WTC11 (cell line): ENCODE results near the gene DHRSX. TPM values are rescaled to one million over a fixed set of nuclear protein-coding genes. Genes with fewer than 3 reads are reported as not detected.

ENCODE experiments used
- ATAC-seq: fragments of 200-7000 bp; cut with Tn5 transposase; 2 replicates; pipeline ENCODE4 v1.10.0; 2021; ENCODE audit warnings: mild to moderate bottlenecking, moderate library complexity
- CTCF ChIA-PET: fragments of 300-600 bp; sonication (Branson Sonifier 250); formaldehyde crosslinking; loops from one replicate; lab custom pipeline; 2021; ENCODE audit warnings: antibody characterized with exemption; lab: Charles Lee
- POLR2A ChIA-PET: fragments of 350-600 bp; sonication (Branson Sonifier 250); formaldehyde crosslinking; loops from one replicate; lab custom pipeline; 2021; ENCODE audit warnings: antibody characterized with exemption; lab: Charles Lee
- DNase-seq: peaks from one replicate; pipeline ENCODE4 v3.0.0; 2021; ENCODE audit warnings: low spot score
- H3K27ac Mint-ChIP-seq: 2 replicates; pipeline ENCODE4 v1.8.0; 2021; ENCODE audit warnings: mixed read lengths
- H3K27me3 Mint-ChIP-seq: 2 replicates; pipeline ENCODE4 v1.8.0; 2021; ENCODE audit warnings: low read depth, mild to moderate bottlenecking, moderate library complexity, mixed read lengths
- H3K36me3 Mint-ChIP-seq: 2 replicates; pipeline ENCODE4 v1.8.0; 2021; ENCODE audit warnings: mixed read lengths
- H3K4me1 Mint-ChIP-seq: 2 replicates; pipeline ENCODE4 v1.8.0; 2022; ENCODE audit warnings: mixed read lengths
- H3K4me3 Mint-ChIP-seq: 2 replicates; pipeline ENCODE4 v1.8.0; 2021; ENCODE audit warnings: mild to moderate bottlenecking, moderate library complexity, mixed read lengths
- H3K9me3 Mint-ChIP-seq: 2 replicates; pipeline ENCODE4 v1.8.0; 2021; ENCODE audit warnings: mixed read lengths
- CDX4 ChIP-seq: fragments of 250-450 bp; sonication (Bioruptor Pico); IDR thresholded peaks from 2 replicates; pipeline ENCODE4 v1.9.0; 2021; ENCODE audit warnings: moderate library complexity, mild to moderate bottlenecking, inconsistent platforms, borderline replicate concordance
- FOXJ3 ChIP-seq: sonication (generic); formaldehyde crosslinking; IDR thresholded peaks from 2 replicates; pipeline ENCODE4 v1.9.0; 2021; ENCODE audit warnings: missing genetic modification reagents, mild to moderate bottlenecking, borderline replicate concordance
- FOXP1 ChIP-seq: sonication (generic); formaldehyde crosslinking; IDR thresholded peaks from 2 replicates; pipeline ENCODE4 v1.8.0; 2022; ENCODE audit warnings: missing genetic modification reagents, mild to moderate bottlenecking, moderate library complexity, borderline replicate concordance
- HMGXB4 ChIP-seq: sonication (generic); formaldehyde crosslinking; IDR thresholded peaks from 2 replicates; pipeline ENCODE4 v1.8.1; 2023; ENCODE audit warnings: mild to moderate bottlenecking, moderate library complexity, missing genetic modification reagents
- JUN ChIP-seq: sonication (generic); formaldehyde crosslinking; IDR thresholded peaks from 2 replicates; pipeline ENCODE4 v1.8.0; 2023; ENCODE audit warnings: mild to moderate bottlenecking, missing genetic modification reagents
- NFYB ChIP-seq: sonication (generic); formaldehyde crosslinking; conservative IDR thresholded peaks from 2 replicates; pipeline ENCODE4 v1.8.0; 2022; ENCODE audit warnings: low read depth, missing genetic modification reagents
- NR2C2 ChIP-seq: sonication (generic); formaldehyde crosslinking; IDR thresholded peaks from 2 replicates; pipeline ENCODE4 v1.8.0; 2022; ENCODE audit warnings: mild to moderate bottlenecking, missing genetic modification reagents
- RELA ChIP-seq: sonication (generic); formaldehyde crosslinking; IDR thresholded peaks from 2 replicates; pipeline ENCODE4 v1.8.1; 2022; ENCODE audit warnings: missing genetic modification reagents, mild to moderate bottlenecking, borderline replicate concordance
- SMAD3 ChIP-seq: sonication (generic); formaldehyde crosslinking; IDR thresholded peaks from 2 replicates; pipeline ENCODE4 v1.8.0; 2022; ENCODE audit warnings: missing genetic modification reagents, mild to moderate bottlenecking, borderline replicate concordance
- SP1 ChIP-seq: sonication (generic); formaldehyde crosslinking; conservative IDR thresholded peaks from 2 replicates; pipeline ENCODE4 v1.8.1; 2022; ENCODE audit warnings: missing genetic modification reagents
- TP53 ChIP-seq: sonication (generic); formaldehyde crosslinking; IDR thresholded peaks from 2 replicates; pipeline ENCODE4 v1.8.1; 2023; ENCODE audit warnings: mild to moderate bottlenecking, missing genetic modification reagents
- ZNF232 ChIP-seq: sonication (generic); formaldehyde crosslinking; IDR thresholded peaks from 2 replicates; pipeline ENCODE4 v1.8.0; 2022; ENCODE audit warnings: mild to moderate bottlenecking, missing genetic modification reagents
- ZNF263 ChIP-seq: sonication (generic); formaldehyde crosslinking; IDR thresholded peaks from 2 replicates; pipeline ENCODE4 v1.8.1; 2022; ENCODE audit warnings: low read depth, mild to moderate bottlenecking, moderate library complexity, missing genetic modification reagents
- ZNF416 ChIP-seq: fragments of 250-450 bp; sonication (Bioruptor Pico); IDR thresholded peaks from 2 replicates; pipeline ENCODE4 v1.9.0; 2021; ENCODE audit warnings: mild to moderate bottlenecking, inconsistent platforms
- ZNF671 ChIP-seq: fragments of 250-450 bp; sonication (Bioruptor Pico); IDR thresholded peaks from 2 replicates; pipeline ENCODE4 v1.8.0; 2021; ENCODE audit warnings: mild to moderate bottlenecking
- total RNA-seq: library from RNA; stranded (reverse); gene quantifications from 3 replicates; pipeline ENCODE4 v1.2.3, GENCODE V29; 2021
- TF ChIP-seq, protein P1 (sequence below): sonication (generic); formaldehyde crosslinking; IDR thresholded peaks from 2 replicates; pipeline ENCODE4 v1.8.0; 2022; ENCODE audit warnings: mild to moderate bottlenecking, missing genetic modification reagents
- TF ChIP-seq, protein P2 (sequence below): sonication (generic); formaldehyde crosslinking; IDR thresholded peaks from 2 replicates; pipeline ENCODE4 v1.8.1; 2023; ENCODE audit warnings: mild to moderate bottlenecking, missing genetic modification reagents, borderline replicate concordance
- TF ChIP-seq, protein P3 (sequence below): sonication (generic); formaldehyde crosslinking; IDR thresholded peaks from 2 replicates; pipeline ENCODE4 v1.8.1; 2023; ENCODE audit warnings: mild to moderate bottlenecking, missing genetic modification reagents, moderate library complexity
- TF ChIP-seq, protein P4 (sequence below): sonication (generic); formaldehyde crosslinking; conservative IDR thresholded peaks from 2 replicates; pipeline ENCODE4 v1.8.1; 2022; ENCODE audit warnings: mild to moderate bottlenecking, missing genetic modification reagents
- TF ChIP-seq, protein P5 (sequence below): sonication (generic); formaldehyde crosslinking; IDR thresholded peaks from 2 replicates; pipeline ENCODE4 v1.8.0; 2022; ENCODE audit warnings: missing genetic modification reagents
- TF ChIP-seq, protein P6 (sequence below): sonication (generic); formaldehyde crosslinking; IDR thresholded peaks from 2 replicates; pipeline ENCODE4 v1.8.0; 2022; ENCODE audit warnings: mild to moderate bottlenecking, missing genetic modification reagents

DHRSX gene
- total RNA-seq, 1 experiment from 2014 or later: 28.2 TPM

DNA sequence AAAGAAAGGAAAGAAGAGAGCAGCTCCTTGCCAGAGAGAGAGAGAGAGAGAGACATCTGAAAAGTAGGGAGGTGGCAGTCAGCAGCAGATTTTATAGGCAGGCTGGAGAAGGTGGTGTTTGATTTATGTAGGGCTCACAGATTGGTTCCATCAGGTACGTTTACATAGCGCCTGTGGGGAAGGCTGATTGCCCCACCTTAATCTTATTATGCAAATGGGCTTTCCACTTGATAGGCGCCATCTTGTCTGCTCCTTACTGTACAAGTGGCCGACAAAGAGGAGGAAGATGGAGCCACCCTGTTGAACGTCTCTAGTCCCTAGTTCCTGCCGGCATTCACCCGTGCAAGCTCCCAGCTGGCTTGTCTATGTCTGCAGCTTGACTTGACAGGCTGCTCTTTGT lies 49.1 kb upstream of the DHRSX start (continued):
- TF ChIP-seq, protein P1, sequence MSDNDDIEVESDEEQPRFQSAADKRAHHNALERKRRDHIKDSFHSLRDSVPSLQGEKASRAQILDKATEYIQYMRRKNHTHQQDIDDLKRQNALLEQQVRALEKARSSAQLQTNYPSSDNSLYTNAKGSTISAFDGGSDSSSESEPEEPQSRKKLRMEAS (CRISPR knock-in tag): no peak
- no peak for TF ChIP-seq JUN (CRISPR knock-in tag)
- TF ChIP-seq TP53 (CRISPR knock-in tag): no peak
- no peak for TF ChIP-seq ZNF416
- TF ChIP-seq NFYB (CRISPR knock-in tag): no peak
- TF ChIP-seq, protein P2, sequence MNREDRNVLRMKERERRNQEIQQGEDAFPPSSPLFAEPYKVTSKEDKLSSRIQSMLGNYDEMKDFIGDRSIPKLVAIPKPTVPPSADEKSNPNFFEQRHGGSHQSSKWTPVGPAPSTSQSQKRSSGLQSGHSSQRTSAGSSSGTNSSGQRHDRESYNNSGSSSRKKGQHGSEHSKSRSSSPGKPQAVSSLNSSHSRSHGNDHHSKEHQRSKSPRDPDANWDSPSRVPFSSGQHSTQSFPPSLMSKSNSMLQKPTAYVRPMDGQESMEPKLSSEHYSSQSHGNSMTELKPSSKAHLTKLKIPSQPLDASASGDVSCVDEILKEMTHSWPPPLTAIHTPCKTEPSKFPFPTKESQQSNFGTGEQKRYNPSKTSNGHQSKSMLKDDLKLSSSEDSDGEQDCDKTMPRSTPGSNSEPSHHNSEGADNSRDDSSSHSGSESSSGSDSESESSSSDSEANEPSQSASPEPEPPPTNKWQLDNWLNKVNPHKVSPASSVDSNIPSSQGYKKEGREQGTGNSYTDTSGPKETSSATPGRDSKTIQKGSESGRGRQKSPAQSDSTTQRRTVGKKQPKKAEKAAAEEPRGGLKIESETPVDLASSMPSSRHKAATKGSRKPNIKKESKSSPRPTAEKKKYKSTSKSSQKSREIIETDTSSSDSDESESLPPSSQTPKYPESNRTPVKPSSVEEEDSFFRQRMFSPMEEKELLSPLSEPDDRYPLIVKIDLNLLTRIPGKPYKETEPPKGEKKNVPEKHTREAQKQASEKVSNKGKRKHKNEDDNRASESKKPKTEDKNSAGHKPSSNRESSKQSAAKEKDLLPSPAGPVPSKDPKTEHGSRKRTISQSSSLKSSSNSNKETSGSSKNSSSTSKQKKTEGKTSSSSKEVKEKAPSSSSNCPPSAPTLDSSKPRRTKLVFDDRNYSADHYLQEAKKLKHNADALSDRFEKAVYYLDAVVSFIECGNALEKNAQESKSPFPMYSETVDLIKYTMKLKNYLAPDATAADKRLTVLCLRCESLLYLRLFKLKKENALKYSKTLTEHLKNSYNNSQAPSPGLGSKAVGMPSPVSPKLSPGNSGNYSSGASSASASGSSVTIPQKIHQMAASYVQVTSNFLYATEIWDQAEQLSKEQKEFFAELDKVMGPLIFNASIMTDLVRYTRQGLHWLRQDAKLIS: no peak

GRCh38 chrX:2548711-2549423 lies 48.1 kb upstream of the DHRSX start:
- DNase-seq (peak; percentile 44), ATAC-seq (peak; percentile 77)
- peaks cover 36% of the 10 kb centered on the region for H3K4me1 Mint-ChIP-seq
- 0 out of 2 replicates have a peak, but pooled peaks cover 2% of the 10 kb centered on the region for H3K27me3 Mint-ChIP-seq
- no peak overlapping the region for H3K4me3 Mint-ChIP-seq
- peak overlapping the region; percentile 93 for H3K27ac Mint-ChIP-seq
- ChIA-PET POLR2A (no interaction called here), CTCF (no interaction called here)
- peaks cover 25% of the 10 kb centered on the region for H3K36me3 Mint-ChIP-seq
- TF ChIP-seq SMAD3 (no peak), SP1 (CRISPR knock-in tag) (peak; percentile 68), TP53 (CRISPR knock-in tag) (0 out of 2 replicates have a peak, but pooled peaks have one; percentile 42)
- peaks cover 39% of the 10 kb centered on the region for H3K9me3 Mint-ChIP-seq

GRCh38 chrX:2547736-2548135 lies 47.0 kb upstream of the DHRSX start:
- peaks cover 2% of the 10 kb centered on the region; the same call in 1 of the 2 replicates for H3K27me3 Mint-ChIP-seq
- peaks cover 34% of the 10 kb centered on the region for H3K4me1 Mint-ChIP-seq
- CTCF ChIA-PET: no interaction called here
- peaks cover 28% of the 10 kb centered on the region for H3K36me3 Mint-ChIP-seq
- ATAC-seq (no peak), DNase-seq (no peak)
- peaks cover 38% of the 10 kb centered on the region for H3K9me3 Mint-ChIP-seq
- no peak overlapping the region for H3K4me3 Mint-ChIP-seq
- POLR2A ChIA-PET: no interaction called here
- H3K27ac Mint-ChIP-seq: no peak overlapping the region
- TF ChIP-seq, protein P3, sequence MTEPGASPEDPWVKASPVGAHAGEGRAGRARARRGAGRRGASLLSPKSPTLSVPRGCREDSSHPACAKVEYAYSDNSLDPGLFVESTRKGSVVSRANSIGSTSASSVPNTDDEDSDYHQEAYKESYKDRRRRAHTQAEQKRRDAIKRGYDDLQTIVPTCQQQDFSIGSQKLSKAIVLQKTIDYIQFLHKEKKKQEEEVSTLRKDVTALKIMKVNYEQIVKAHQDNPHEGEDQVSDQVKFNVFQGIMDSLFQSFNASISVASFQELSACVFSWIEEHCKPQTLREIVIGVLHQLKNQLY (CRISPR knock-in tag): no peak
- TF ChIP-seq HMGXB4 (no peak), ZNF263 (no peak), NR2C2 (no peak), CDX4 (no peak), FOXP1 (CRISPR knock-in tag) (no peak), ZNF671 (CRISPR knock-in tag) (no peak), FOXJ3 (CRISPR knock-in tag) (no peak), ZNF232 (CRISPR knock-in tag) (no peak), RELA (CRISPR knock-in tag) (no peak)
- TF ChIP-seq, protein P4, sequence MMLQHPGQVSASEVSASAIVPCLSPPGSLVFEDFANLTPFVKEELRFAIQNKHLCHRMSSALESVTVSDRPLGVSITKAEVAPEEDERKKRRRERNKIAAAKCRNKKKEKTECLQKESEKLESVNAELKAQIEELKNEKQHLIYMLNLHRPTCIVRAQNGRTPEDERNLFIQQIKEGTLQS: no peak
- TF ChIP-seq, protein P5, sequence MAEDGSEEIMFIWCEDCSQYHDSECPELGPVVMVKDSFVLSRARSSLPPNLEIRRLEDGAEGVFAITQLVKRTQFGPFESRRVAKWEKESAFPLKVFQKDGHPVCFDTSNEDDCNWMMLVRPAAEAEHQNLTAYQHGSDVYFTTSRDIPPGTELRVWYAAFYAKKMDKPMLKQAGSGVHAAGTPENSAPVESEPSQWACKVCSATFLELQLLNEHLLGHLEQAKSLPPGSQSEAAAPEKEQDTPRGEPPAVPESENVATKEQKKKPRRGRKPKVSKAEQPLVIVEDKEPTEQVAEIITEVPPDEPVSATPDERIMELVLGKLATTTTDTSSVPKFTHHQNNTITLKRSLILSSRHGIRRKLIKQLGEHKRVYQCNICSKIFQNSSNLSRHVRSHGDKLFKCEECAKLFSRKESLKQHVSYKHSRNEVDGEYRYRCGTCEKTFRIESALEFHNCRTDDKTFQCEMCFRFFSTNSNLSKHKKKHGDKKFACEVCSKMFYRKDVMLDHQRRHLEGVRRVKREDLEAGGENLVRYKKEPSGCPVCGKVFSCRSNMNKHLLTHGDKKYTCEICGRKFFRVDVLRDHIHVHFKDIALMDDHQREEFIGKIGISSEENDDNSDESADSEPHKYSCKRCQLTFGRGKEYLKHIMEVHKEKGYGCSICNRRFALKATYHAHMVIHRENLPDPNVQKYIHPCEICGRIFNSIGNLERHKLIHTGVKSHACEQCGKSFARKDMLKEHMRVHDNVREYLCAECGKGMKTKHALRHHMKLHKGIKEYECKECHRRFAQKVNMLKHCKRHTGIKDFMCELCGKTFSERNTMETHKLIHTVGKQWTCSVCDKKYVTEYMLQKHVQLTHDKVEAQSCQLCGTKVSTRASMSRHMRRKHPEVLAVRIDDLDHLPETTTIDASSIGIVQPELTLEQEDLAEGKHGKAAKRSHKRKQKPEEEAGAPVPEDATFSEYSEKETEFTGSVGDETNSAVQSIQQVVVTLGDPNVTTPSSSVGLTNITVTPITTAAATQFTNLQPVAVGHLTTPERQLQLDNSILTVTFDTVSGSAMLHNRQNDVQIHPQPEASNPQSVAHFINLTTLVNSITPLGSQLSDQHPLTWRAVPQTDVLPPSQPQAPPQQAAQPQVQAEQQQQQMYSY (CRISPR knock-in tag): no peak
- TF ChIP-seq, protein P6, sequence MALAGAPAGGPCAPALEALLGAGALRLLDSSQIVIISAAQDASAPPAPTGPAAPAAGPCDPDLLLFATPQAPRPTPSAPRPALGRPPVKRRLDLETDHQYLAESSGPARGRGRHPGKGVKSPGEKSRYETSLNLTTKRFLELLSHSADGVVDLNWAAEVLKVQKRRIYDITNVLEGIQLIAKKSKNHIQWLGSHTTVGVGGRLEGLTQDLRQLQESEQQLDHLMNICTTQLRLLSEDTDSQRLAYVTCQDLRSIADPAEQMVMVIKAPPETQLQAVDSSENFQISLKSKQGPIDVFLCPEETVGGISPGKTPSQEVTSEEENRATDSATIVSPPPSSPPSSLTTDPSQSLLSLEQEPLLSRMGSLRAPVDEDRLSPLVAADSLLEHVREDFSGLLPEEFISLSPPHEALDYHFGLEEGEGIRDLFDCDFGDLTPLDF (CRISPR knock-in tag): no peak
